Measurements from ENCODE around the gene COL4A3.

The COL4A3 gene

GRCh38 chr2:227186751-227187150 is 22.3 kb downstream of the COL4A3 start:
- TF ChIP-seq CTCF (IDR thresholded peaks at IDR 0.05; ENCODE audit: low read depth, low read length, missing control alignments): no peak
- no peak for DNase-seq (ENCODE audit: low read depth)
- H3K4me3 ChIP-seq (ENCODE audit: low read depth, low read length): no peak overlapping the region

GRCh38 chr2:227188292-227188691 is 23.9 kb downstream of the COL4A3 start:
- H3K4me3 ChIP-seq (ENCODE audit: low read depth, low read length): no peak overlapping the region

GRCh38 chr2:227191367-227191766 is 26.9 kb downstream of the COL4A3 start:
- DNase-seq (ENCODE audit: low read depth): no peak
- no peak overlapping the region for H3K4me3 ChIP-seq (ENCODE audit: low read depth, low read length)
- no peak for TF ChIP-seq CTCF (IDR thresholded peaks at IDR 0.05; ENCODE audit: low read depth, low read length, missing control alignments)

More at GRCh38 chr2:227188292-227188691, 23.9 kb downstream of the COL4A3 start:
- no peak for TF ChIP-seq CTCF (IDR thresholded peaks at IDR 0.05; ENCODE audit: low read depth, low read length, missing control alignments)
- peak; percentile 33 for DNase-seq (ENCODE audit: low read depth)

GRCh38 chr2:227192491-227192890 is 28.1 kb downstream of the COL4A3 start:
- TF ChIP-seq CTCF (IDR thresholded peaks at IDR 0.05; ENCODE audit: low read depth, low read length, missing control alignments): no peak

GRCh38 chr2:227194219-227194618 is 29.8 kb downstream of the COL4A3 start:
- no peak for TF ChIP-seq CTCF (IDR thresholded peaks at IDR 0.05; ENCODE audit: low read depth, low read length, missing control alignments)
- no peak for DNase-seq (ENCODE audit: low read depth)
- H3K4me3 ChIP-seq (ENCODE audit: low read depth, low read length): no peak overlapping the region

More at GRCh38 chr2:227192491-227192890, 28.1 kb downstream of the COL4A3 start:
- DNase-seq (ENCODE audit: low read depth): no peak
- no peak overlapping the region for H3K4me3 ChIP-seq (ENCODE audit: low read depth, low read length)

- no peak for TF ChIP-seq CTCF (IDR thresholded peaks at IDR 0.05; ENCODE audit: low read depth, low read length, missing control alignments)
- no peak for DNase-seq (ENCODE audit: low read depth)
- H3K4me3 ChIP-seq (ENCODE audit: low read depth, low read length): no peak overlapping the region
Observed at GRCh38 chr2:227198866-227199265, 34.4 kb downstream of the COL4A3 start.

GRCh38 chr2:227201771-227202170 is 37.3 kb downstream of the COL4A3 start:
- TF ChIP-seq CTCF (IDR thresholded peaks at IDR 0.05; ENCODE audit: low read depth, low read length, missing control alignments): no peak
- DNase-seq (ENCODE audit: low read depth): no peak
- H3K4me3 ChIP-seq (ENCODE audit: low read depth, low read length): no peak overlapping the region
